HG03097 (cell line): ENCODE measurements around the gene ERCC1.

Experiments used
- ATAC-seq: cut with Tn5 transposase; IDR thresholded peaks from one replicate; pipeline ENCODE4 v1.9.1; 2021; ENCODE audit not compliant: unreplicated experiment, low FRiP score

The ERCC1 gene

DNA sequence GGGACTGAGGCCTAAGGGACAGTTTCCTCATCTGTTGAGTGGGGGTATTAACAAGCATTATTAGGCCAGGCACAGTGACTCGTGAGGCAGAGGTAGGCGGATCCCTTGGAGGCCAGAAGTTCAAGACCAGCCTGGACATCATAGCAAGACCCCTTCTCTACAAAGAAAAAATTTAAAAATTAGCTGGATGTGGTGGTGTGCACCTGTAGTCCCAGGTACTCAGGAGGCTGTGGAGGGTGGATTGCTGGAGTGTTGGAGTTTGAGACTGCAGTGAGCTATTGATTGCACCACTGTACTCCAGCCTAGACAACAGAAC is 32.7 kb upstream of the ERCC1 start:
- no peak for ATAC-seq

DNA sequence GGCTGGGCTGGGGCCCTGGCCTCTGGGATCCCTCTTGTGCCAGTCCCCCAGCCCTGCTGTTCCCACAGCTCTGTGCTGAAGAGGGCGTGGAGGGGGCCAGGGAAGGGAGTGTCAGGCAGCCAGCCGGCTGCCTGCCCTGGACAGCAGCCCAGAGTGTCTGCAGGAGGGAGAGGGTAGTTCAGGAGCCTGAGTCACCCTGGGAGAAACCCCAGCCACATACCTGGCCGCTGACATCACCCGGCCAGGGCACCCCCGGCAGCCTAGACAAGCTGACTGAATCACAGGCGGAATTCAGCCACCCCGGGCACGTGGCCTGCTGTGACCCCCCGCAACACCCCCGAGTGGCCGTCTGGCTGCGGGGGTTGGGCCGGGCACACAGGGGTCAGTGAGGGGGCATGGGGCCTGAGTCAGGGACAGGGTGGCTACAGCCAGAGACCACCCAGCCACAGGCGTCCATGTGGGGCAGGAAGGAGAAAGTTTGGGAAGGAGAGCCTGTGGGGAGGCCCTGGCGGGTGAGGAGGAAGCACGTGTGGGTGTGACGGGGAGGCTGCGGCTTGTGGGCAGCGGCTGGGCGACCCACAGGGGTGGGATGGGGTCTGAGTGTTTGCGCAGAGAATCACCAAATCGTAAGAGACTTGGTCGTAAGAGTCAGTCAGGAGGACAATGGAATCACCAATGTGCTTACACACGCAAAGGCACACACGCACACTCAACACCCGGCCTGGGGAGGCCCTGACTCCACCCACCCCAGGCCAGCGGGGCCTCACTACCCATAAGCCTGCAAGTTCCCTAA is 32.2 kb upstream of the ERCC1 start:
- no peak for ATAC-seq

DNA sequence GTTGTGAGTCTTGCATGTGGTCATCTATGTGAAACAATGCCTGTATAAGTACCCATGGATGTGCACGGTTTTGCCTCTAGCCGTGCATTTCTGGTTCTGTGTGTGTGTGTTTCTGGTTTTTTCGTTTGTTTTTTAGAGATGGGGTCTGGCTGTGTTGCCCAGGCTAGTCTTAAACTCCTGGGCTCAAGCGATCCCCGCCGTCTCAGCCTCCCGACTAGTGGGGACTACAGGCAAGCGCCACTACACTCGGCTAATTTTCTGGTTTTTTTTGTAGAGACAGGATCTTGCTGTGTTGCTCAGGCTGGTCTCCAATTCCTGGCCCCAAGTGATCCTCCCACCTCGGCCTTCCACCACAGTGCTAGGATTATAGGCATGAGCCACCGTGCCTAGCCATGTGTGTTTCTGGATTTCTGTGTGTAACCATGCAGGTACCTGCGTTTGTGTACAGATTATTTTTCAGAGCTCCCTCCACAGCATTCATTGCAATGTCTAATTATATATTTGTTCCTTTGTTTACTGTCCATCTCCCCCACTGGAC is 28.2 kb upstream of the ERCC1 start:
- ATAC-seq: no peak

DNA sequence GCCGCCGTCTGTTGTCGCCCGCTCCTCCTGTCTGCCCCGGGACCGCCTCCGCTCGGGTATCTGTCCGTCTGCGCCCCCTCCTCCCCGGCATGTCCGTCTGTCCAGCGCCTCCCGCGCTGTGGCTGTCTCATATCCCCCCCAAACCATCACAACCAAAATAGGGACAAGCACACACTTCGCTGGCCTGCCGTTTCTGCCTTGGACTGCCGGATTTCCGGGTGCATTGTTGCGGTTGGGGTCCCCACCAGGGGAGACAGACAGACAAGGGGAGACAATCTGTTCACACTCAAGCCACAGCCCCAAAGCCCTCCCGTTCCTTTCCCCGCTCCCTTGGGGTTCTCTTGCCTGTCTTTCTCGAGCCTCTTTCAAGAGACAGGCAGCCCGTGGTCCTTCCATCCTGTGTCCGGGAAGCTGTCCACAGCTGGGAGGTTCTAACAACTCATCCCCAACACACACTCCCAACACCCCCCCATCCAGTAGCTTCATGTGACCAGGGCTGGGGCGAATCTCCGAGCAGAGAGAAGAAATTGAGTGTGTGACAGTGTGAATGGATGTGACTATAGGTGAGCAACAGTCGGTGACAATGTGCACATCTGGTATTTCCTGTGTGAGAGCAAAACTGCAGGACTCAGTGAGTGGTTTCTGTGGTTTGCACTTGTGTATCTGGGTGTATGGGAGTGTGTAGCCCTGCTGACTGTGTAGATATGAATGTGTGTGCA is 27.6 kb upstream of the ERCC1 start:
- peak; percentile 17 for ATAC-seq

DNA sequence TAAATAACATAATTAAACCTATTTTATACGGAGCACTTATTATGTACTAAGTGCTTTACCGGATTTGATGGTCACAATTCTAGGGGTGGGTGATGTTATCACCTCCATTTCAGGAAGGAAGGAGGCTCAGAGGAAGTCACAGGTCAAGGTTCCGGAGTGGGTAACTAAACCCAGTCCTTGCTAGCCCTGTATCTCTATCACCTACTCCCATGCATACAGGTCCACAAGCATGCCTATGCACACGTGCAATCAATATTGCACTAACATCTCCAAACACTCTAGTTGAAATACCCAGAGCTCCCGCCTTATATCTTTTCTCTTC is 26.3 kb upstream of the ERCC1 start:
- ATAC-seq: no peak

DNA sequence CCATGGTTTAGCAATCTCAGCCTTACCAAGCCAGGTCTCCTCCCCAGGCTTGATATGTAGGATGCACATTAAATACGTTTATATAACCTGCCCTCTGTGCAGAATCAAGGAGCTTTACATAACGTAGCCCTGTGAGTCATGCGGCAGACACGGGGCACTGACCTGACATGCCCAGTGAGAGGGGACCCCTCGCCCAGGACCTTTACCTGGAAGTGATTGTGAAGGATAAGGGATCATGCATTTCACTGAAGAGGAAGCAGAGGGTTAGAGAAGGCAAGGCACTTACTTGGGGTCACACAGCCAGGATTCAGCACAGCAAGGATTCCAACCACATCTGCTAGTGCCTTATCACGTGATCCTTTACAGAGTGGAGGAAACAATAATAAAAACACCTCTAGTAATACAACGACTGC is 25.2 kb upstream of the ERCC1 start:
- no peak for ATAC-seq

DNA sequence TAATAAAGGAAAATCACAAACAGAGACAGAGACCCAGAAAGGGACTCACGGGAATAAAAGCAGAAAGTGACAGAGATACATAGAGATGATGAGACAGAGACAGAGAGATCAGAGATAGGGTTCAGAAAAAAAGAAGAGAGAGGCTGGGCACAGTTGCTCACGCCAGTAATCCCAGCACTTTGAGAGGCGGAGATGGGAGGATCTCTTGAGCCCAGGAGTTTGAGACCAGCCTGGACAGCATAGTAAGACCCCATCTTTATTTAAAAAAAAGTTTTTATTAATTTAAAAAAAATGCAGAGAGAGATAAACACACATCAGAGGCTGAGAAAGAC is 24.7 kb upstream of the ERCC1 start:
- no peak for ATAC-seq

DNA sequence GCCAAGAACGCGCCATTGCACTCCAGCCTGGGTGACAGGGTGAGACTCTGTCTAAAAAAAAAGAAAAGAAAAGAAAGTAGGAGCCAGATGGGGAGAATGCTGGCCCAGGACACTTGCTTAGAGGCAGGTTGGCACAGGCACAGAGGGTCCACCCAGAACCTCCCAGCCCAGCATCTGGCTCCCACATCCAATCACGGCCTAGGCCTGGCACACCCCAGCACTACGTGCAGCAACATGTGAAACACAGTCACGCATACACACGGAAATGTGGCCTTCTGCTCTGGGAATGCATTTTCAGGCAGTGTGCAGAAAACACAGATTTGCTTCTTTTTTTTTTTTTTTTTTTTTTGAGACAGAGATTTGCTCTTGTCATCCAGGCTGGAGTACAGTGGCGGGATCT is 23.2 kb upstream of the ERCC1 start:
- no peak for ATAC-seq

DNA sequence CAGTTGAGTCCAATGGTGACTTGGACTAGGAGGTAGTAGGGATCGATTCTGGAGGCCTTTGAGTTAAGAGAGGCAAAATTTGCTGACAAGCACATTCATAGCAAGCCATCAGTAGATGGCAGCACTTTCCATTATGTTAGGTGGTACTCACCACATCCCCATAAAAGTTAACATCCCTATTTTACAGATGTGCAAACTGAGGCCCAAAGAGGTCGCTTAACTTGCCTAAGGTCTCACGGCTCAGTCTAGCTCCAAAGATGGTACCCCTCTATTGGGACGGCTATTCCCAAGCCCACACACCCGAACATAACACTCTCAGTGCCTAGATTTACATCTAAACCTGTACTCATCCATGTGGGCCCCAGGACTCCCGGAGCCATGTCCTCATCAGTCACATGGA is 22.6 kb upstream of the ERCC1 start:
- no peak for ATAC-seq

DNA sequence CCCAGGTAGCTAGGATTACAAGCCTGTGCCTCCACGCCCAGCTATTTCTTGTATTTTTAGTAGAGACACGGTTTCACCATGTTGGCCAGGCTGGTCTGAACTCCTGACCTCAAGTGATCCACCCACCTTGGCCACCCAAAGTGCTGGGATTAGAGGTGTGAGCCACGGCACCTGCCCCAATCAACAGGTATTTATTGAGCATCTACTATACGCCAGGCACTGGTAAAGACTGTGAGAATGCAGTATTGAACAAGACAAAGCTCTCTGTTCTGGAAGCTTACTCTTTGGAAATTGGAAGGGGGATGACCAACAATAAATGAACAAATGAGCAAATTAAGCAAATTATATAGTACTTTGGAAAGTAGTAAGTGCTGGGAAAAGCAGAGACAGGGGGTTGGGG is 21.4 kb upstream of the ERCC1 start:
- ATAC-seq: no peak

DNA sequence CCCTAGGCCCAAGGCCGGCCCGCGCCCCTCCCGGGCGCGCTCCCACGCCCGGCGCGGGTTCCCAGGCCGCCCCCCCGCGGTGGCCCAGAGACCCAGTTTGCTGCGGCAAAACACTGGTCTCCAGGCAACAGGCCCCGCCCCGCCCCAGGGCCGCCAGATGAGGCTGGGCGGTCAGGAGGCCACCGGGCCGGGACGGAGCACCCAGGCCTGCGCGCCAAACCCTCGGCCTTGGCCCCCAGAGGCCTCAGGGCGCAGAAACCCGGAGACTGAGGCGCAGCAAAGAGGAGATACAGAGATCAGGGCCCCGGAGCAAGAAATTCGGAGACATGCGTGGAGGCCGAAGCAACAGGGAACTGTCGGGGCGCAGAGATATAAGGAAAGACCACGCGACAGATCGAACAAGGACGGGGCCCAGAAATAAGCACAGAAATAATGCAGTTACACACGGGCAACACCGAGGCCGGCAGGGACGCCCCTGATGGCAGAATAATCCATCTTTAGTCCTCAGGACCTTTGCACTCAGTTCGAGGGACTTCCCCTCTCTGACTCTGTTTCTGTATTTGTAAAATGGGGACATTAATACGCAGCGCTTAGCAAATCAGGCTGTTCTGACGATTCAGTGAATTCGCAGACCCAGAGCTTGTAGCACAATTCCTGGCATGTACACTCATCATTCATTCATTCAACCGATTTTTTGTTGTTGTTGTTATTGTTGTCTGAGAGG is 20.8 kb upstream of the ERCC1 start:
- ATAC-seq: peak; percentile 27

DNA sequence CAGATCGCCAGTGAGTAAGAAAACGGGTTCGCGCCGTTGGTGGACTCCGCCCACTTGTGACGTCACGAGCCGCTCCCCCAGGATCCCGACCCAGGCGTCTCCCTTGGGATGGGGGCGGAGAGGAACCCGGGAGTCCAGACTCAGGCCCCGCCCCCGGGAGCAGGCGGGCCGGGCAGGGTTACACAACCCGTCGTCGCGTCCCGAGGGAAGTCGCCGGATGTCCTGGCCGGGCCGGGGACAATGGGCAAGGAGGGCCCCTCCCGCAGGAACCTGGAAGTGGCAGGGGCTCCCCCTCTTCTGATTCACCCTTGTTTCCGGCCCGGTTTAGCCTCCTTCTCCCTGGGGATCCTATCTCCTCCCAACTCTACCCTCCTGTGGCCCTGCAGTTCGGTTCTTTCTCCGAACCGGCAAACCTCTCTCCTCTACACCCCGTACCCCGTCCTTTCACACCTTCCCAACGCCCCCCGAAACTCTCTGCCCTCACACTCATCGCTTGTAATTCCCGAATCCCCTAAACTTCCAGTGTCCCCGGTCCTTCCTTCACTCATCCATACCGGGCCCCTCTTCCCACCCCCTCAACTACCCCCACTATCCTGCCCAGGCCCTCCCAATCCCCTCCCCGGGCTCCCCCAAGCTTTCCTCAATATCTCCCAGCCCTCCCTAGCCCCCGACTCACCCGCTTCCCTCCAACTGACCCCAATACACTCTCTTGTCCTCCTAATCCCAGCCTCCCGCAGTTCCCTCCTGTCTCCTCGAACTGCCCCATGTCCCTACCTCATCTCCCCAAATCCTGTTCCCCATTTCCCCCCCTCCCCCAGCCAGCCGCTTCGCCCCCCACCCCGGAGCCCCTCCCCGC is 20.0 kb upstream of the ERCC1 start:
- no peak for ATAC-seq

DNA sequence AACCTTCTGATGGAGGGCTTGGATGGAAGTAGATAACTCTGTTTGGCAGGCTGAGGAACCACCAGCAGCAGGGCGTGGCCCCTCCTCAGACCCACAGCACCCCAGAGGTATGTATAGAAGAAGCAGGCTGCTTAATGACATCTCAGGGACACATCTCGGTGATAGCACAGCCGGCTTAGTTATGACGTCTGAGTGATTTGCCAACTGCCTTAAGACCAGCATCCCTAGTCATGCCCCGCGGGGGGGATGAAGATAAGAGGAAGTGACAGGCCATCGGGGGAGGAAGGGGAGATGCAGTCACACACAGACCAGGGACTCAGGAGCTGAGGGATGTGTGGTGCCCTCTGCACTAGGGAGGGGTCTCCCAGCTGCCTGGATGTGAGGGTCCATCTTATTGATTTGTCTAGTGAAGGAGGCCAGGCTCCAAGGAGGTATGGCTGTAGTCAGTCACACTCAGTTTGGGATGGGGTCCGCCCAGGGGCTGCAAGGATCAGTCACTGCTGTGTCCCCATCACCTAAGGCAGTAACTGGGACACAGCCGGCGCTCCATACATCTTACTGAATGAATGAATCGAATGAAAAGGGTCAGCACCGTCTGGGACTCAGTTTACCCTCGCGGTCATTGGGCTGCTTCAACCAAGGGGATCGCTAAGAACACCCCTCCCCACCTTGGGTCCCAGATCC is 19.2 kb upstream of the ERCC1 start:
- no peak for ATAC-seq

DNA sequence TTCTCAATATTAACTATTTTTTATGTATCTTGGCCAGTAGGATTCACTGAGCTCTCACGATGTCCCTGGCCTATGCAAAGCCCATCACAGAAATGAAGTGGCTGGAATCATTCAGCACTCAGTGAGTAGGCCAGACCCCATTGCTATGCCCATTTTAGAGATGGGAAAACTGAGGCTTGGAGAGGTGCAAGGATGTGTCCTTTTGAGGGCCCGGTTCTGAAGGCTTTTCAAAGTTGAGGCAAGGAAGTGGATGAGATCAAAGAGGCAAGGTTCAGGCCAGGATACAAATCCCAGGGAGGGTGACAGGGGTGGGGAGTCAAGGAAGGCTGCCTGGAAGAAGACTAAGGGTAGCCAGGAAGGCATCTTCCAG is 18.7 kb upstream of the ERCC1 start:
- ATAC-seq: no peak

DNA sequence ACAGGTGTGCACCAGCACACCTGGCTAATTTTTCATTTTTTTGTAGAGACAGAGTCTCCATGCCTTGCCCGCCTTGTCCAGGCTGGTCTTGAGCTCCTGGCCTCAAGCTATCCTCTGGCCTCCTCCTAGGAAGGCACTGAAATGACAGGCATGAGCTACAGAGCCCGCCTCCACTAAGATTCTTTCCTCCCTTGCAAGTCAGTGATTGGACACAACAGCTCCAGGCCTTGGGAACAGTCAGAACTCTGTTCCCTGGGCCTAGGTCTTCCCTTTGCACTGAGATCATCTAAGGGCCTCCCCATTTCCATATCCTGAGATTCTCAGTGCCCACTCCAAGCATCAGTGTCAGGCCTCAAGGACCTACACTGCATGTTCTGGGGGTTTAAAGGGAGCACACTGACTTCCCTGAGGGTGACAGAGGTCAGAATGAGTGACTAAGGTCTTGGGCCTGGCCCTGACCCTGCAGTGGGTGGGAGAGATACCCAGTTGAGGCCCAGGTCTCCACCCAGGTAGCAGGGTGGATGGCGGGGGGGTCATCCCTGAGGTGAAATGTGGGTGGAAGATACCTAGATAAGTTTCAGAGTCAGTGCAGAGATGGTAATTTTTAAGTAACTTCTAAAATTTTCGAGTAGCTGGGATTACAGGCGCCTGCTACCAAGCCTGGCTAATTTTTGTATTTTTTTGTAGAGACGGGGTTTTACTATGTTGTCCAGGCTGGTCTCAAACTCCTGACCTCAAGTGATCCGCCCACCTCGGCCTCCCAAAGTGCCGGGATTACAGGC is 17.3 kb upstream of the ERCC1 start:
- no peak for ATAC-seq

DNA sequence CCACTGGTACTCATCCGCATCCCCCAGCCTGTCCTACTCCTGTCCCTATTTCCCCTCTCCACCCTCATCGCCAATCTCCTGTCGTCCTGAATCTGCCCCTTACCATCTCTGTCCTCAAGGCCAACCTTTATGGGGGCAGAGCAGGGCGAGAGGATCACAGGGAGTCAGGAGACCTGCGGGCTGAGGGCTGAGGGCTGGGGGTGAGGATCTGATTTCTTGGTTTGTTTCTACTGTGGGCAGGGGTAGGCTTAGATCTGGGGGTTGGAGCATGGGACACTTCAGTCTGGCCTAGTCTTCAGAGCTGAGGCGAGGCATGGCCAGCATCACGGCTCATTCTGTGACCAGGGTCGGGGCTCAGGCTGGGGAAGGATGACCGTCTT is 16.5 kb upstream of the ERCC1 start:
- ATAC-seq: no peak

DNA sequence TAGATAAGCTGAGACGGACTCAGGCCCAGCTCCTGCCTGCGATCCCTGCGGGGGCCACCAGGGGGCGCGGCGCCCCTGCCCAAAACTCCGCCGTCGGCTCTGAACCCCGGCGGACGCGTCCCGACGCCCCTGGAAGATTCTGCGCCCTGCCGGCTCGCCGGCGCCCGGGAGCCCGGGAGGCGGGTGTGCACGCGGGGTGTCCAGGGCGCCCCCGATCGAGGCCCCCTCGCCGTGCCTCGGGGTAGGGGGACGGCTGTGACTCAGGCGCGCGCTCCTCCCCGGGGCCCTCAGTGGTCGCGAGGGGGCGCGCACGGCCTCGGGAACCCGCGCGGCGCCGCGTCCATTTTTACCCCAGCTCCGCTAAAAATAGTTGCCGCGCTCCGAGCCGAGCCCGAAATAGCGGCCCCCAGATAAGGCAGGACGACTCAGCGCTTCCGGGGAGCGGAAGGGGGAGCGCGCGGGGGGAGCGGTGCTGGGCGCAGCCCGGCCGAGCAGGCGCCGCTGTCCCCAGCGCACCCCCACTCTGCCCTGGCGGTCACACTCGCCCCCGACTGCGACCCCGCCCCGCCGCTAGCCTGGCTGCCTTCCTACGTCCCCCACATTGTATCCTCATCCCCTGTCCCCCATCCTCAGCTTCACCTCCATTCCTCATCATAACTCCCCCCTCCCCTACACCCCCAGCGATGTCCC is 16.0 kb upstream of the ERCC1 start:
- peak; percentile 65 for ATAC-seq

DNA sequence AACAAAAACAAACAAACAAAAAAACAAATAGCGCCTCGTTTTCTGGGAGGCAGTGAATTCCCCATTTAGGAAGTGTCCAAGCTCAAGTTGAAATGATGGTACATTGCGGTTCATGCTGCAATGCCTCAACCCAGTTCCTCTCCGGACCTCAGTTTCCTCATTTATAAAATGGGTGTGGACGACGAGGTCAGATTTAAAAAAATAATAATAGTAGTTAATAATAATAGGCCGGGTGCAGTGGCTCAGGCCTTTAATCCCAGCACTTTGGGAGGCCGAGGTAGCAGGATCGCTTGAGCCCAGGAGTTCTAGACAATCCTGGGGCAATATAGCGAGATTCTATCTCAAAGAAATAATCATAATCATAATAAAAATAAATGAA is 15.5 kb upstream of the ERCC1 start:
- ATAC-seq: no peak

DNA sequence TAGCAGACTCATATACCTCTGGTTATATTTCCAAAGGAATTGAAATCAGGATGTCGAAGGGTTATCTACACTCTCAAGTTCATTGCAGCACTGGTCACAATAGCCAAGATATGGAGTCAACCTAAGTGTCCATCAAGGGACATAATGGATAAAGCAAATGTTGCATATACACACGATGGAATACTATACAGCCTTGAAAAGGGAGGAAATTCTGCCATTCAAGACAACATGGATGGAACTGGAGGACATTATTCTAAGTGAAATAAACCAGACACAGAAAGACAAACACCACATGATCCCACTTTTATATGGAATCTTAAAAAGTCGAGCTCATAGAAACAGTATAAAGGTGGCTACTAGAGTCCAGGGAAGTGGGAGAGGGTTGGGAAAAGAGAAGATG is 13.6 kb upstream of the ERCC1 start:
- no peak for ATAC-seq
